H1 (cell line): Measurements from ENCODE around the gene TMTC2. TPM values are rescaled to one million over a fixed set of nuclear protein-coding genes. Genes with fewer than 3 reads are reported as not detected.

ENCODE experiments used
- CBX5 ChIP-seq: fragments of 300-800, 300-1000 bp; sonication (generic); IDR thresholded peaks from 2 replicates; pipeline ENCODE4 v1.7.1; 2016; ENCODE audit warnings: antibody characterized with exemption, low read length, low read depth
- polyA plus RNA-seq, 7 experiments: library from polyadenylated mRNA; depleted of rRNA in 3 of 7; stranded (reverse) in 5 of 7; unstranded in 2 of 7; fragments of >200 nt in 5 of 7; fragments of 200-250 nt in 2 of 7; gene quantifications; 1 replicate in 5 of 7; 2 replicates in 1 of 7; 4 replicates in 1 of 7; pipeline versions ENCODE4 v1.2.1 to v1.2.3, GENCODE V29; 2011 to 2013; ENCODE audit warnings: missing spikeins in 2 of 7, mixed read lengths in 2 of 7
- total RNA-seq: library from RNA; stranded (reverse); fragmentation: NEBNext Ultra II Directional; extraction: Animal tissue kit (Norgen Biotek cat#: 25700); gene quantifications from 2 replicates; pipeline ENCODE4 v1.2.1, GENCODE V29; 2021

Gene TMTC2
- total and polyA plus RNA-seq, 2 of the 8 experiments (the other 6 are each of a cell fraction or from before 2014, with no cell fraction given): 2.3 to 3.9 TPM

DNA sequence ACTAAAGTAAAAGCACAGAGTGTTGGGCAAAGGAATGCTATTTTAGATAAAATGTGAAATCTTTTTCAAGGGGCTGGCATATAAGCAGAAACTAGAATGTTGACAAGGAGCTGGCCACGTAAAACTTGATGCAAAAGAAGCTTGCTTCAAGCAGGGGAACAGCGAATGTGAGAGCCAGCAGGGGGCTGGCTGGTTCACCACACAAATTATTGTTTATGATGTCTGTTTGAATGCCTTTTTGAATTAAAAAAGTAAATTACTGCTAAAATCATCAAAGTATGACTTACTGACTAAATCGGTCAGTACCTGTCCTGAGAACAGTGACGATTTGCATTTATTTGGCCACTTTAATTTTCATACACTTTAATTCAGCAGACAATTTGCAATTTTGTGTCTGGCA, 38.9 kb upstream of the TMTC2 start (continued):
- no peak for TF ChIP-seq CBX5
- TF ChIP-seq, all 59 proteins: peak for 0
